ENCODE data around the gene LGALS13.

Gene LGALS13

DNA sequence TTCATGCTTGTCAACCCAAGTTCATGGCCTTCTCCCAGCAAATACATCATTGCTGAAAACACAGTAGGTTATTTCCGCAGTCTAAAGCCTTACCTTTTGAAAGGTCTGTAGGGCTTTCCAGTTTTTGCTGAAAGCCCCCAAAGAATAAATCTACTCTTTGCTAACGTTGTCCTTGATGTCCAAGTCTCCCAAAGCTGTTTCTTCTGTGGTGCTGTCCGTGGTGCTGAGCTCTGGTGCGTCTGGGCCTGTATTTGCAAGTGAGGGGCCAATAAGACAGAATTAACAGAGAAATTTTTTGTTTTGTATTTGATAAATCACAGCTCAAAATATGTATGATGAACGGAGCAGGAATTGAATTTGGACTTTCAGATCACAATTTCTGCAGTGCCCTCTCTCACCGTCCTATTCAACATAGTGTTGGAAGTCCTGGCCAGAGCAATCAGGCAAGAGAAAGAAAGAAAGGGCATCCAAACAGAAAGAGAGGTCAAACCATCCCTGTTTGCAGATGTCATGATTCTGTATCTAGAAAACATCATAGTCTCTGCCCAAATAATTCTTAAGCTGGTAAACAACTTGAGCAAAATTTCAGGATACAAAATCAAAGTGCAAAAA is 43.6 kb downstream of the LGALS13 start:
- Histone ChIP-seq H3K36me3 (ENCODE audit: insufficient read depth, low read length) (no peaks in the 10 kb centered on the region), H3K9ac (ENCODE audit: low read depth, low read length) (no peak overlapping the region), H3K9me3 (ENCODE audit: control insufficient read depth, insufficient read depth, low read length) (no peaks in the 10 kb centered on the region), H3K4me1 (ENCODE audit: insufficient read depth, low read length) (no peaks in the 10 kb centered on the region)

DNA sequence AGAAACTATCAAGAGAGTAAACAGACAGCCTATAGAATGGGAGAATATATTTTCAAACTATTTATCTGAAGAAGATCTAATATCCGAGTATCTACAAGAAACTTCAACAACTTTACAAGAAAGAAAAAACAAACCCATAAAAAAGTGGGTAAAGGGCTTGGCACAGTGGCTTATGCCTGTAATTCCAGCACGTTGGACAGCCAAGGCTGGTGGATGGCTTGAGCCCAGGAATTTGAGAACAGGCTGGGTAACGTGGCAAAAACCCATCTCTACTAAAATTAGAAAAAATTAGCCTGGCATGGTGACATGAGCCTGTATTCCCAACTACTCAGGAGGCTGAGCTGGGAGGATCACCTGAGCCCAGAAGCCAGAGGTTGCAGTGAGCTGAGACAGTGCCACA is 45.6 kb downstream of the LGALS13 start:
- Histone ChIP-seq H3K9me3 (ENCODE audit: control insufficient read depth, insufficient read depth, low read length) (no peaks in the 10 kb centered on the region), H3K9ac (ENCODE audit: low read depth, low read length) (no peak overlapping the region), H3K4me1 (ENCODE audit: insufficient read depth, low read length) (no peaks in the 10 kb centered on the region), H3K36me3 (ENCODE audit: insufficient read depth, low read length) (no peaks in the 10 kb centered on the region)

DNA sequence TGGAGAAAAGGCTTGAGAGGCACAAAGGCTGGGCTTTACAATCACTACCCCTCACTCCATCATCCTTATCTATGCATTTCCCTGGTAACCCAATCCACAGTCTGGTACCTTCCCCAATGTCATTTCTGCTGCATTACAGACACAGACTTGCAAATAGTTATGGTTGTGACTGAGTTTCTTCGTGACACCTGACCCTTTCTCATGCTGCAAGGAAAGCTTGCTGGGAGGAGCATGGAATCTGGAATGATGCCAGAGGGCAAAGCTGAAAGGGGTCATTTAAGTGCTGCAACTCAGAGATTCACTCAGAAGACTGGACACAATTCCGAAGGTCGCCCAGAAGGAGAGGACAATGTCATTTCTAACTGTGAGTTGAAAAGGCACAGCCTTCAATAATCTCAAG is 53.3 kb downstream of the LGALS13 start, which contains the start of gene LGALS16:
LGALS16 (plus strand) TSS at position 301 of the 400 bp plus-strand sequence; CDS start at position 350, 49 bp downstream.
- H3K4me1 ChIP-seq (ENCODE audit: insufficient read depth, low read length) = no peaks in the 10 kb centered on the region
- H3K9ac ChIP-seq (ENCODE audit: low read depth, low read length) = no peak within 1 kb of the TSS
- H3K36me3 ChIP-seq (ENCODE audit: insufficient read depth, low read length) = no peaks in the 10 kb centered on the region
- H3K9me3 ChIP-seq (ENCODE audit: control insufficient read depth, insufficient read depth, low read length) = no peaks in the 10 kb centered on the region

Measured in ES-I3 (cell line).